ENCODE data around the gene NFIC.

Gene NFIC

DNA sequence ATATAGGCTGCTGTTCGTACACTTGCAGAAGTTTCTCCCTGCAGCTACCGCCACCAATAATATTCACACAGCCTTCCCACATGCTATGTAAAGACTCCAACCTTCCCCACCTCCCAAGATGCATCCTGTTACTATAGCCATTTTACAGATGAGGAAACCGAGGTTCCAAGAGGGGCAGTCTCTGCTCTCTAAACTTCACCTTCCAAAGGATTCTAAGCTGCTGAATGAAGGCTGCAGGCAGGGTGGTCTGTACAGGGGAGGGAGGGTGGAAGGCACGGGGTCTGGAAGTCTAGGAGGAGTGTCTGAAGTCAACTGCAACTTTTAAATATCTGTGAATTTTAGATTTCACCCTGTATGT is 1.9 kb upstream of the NFIC start:
- peaks cover 0 to 8% of the 10 kb centered on the region in 2 donors for H3K9me3 ChIP-seq (replicated peaks in 1 of 2; ENCODE audit: control insufficient read depth in 2 of 2, insufficient read depth in 1 of 2, low read depth in 1 of 2, low read length in 2 of 2)
- peaks cover 64 to 96% (median 87%) of the 10 kb centered on the region in 3 experiments for H3K27me3 ChIP-seq (ENCODE audit: control insufficient read depth in 3 of 3, insufficient read depth in 3 of 3, low read depth in 1 of 3, low read length in 3 of 3)
- no peak overlapping the region for H2AFZ ChIP-seq (ENCODE audit: low read length)
- no peak overlapping the region for H3K18ac ChIP-seq (ENCODE audit: low read length)
- H4K8ac ChIP-seq (ENCODE audit: low read depth, low read length), result no peak overlapping the region
- H3K4me1 ChIP-seq (ENCODE audit: control insufficient read depth in 2 of 2, insufficient read depth in 1 of 2, low read depth in 1 of 2, low read length in 2 of 2), result peaks cover 2 to 16% of the 10 kb centered on the region in 2 donors
- no CpG with 5 or more reads among the region's 4 CpGs for WGBS, 2 donors (ENCODE audit: extremely low coverage in 2 of 2, insufficient read length in 2 of 2, insufficient replicate concordance in 1 of 2)
- H3K79me1 ChIP-seq (ENCODE audit: low read depth, low read length), result no peaks in the 10 kb centered on the region
- no peak overlapping the region for H3K27ac ChIP-seq (replicated peaks; ENCODE audit: low read length)
- no peak overlapping the region for H3K14ac ChIP-seq (ENCODE audit: low read length)
- no peak overlapping the region for H2AK5ac ChIP-seq (ENCODE audit: low read depth, low read length)
- H4K91ac ChIP-seq (ENCODE audit: low read depth, low read length, poor library complexity), result no peak overlapping the region
- H2BK5ac ChIP-seq (ENCODE audit: low read length), result no peak overlapping the region
- DNase-seq (ENCODE audit: low spot score), result no peak
- H3K4me2 ChIP-seq (ENCODE audit: insufficient read depth, low read length, poor library complexity, severe bottlenecking), result no peak overlapping the region
- no peak overlapping the region for H2BK120ac ChIP-seq (ENCODE audit: low read depth, low read length)
- H2BK15ac ChIP-seq (ENCODE audit: low read length), result no peak overlapping the region
- no peaks in the 10 kb centered on the region for H3K36me3 ChIP-seq (replicated peaks in 1 of 2; ENCODE audit: control insufficient read depth in 2 of 2, insufficient read depth in 2 of 2, low read length in 2 of 2)
- no peak overlapping the region for H3K4ac ChIP-seq (ENCODE audit: low read length)
- no peak overlapping the region for H3K23ac ChIP-seq (ENCODE audit: low read depth, low read length, poor library complexity)
- H3K4me3 ChIP-seq (ENCODE audit: low read length in 2 of 2), result no peak overlapping the region
- no peak overlapping the region for H2BK12ac ChIP-seq (ENCODE audit: low read length)
- no peak overlapping the region for H3K9ac ChIP-seq (ENCODE audit: low read depth, low read length, poor library complexity)

DNA sequence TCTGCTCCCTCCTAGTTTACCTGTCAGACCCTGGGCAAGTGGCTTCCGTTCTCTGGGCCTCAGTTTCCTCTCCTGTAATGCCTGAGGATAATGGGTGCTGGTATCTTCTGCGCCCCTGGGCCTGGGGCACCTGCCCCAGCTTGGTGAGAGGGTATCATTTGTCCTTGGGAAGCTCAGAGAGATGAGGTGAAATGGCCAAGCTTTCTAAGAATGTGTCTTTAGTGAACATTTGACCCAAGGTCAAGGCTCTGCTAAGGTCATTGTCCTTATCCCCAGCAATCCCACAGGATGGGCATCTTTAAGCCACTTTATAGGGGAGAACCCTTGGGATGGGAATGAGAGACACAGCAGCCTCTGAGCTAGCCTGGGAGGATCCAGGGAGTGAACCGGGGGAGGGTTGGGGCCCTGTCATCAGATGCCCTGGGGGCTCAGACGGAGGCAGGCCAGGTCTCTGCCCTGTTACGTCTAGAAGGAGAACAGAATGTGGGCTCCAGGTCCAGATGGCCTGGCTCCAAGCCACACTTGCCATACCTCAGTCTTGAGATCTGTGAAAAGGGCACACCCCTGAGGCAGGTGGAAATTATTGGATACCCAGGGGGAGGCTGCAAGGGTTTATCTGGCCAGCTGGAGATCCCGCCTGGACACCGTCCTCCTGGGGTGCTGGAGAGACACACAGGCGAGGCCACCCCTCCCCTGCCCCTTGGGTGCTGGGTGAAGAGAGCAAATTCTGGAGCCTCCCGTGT is 1.1 kb upstream of the NFIC start:
- Histone ChIP-seq H3K79me1 (ENCODE audit: low read depth, low read length) (no peaks in the 10 kb centered on the region), H2AK5ac (ENCODE audit: low read depth, low read length) (peak overlapping the region; percentile 54), H3K9ac (ENCODE audit: low read depth, low read length, poor library complexity) (peak overlapping the region; percentile 3), H3K14ac (ENCODE audit: low read length) (no peak overlapping the region), H2BK12ac (ENCODE audit: low read length) (no peak overlapping the region), H3K4me2 (ENCODE audit: insufficient read depth, low read length, poor library complexity, severe bottlenecking) (no peak overlapping the region), H3K9me3 (replicated peaks in 1 of 2; ENCODE audit: control insufficient read depth in 2 of 2, insufficient read depth in 1 of 2, low read depth in 1 of 2, low read length in 2 of 2) (peaks cover 0 to 8% of the 10 kb centered on the region in 2 donors), H4K8ac (ENCODE audit: low read depth, low read length) (no peak overlapping the region), H3K27me3 (ENCODE audit: control insufficient read depth in 3 of 3, insufficient read depth in 3 of 3, low read depth in 1 of 3, low read length in 3 of 3) (peaks cover 65 to 96% (median 94%) of the 10 kb centered on the region in 3 experiments), H2BK15ac (ENCODE audit: low read length) (peak overlapping the region; percentile 72), H3K27ac (replicated peaks; ENCODE audit: low read length) (no peak overlapping the region), H3K4ac (ENCODE audit: low read length) (no peak overlapping the region), H3K23ac (ENCODE audit: low read depth, low read length, poor library complexity) (peak overlapping the region; percentile 40), H2AFZ (ENCODE audit: low read length) (no peak overlapping the region), H3K18ac (ENCODE audit: low read length) (peak overlapping the region; percentile 85), H3K36me3 (replicated peaks in 1 of 2; ENCODE audit: control insufficient read depth in 2 of 2, insufficient read depth in 2 of 2, low read length in 2 of 2) (no peaks in the 10 kb centered on the region), H4K91ac (ENCODE audit: low read depth, low read length, poor library complexity) (no peak overlapping the region), H3K4me1 (ENCODE audit: control insufficient read depth in 2 of 2, insufficient read depth in 1 of 2, low read depth in 1 of 2, low read length in 2 of 2) (peaks cover 2 to 16% of the 10 kb centered on the region in 2 donors), H2BK120ac (ENCODE audit: low read depth, low read length) (no peak overlapping the region), H3K4me3 (ENCODE audit: low read length in 2 of 2) (no peak overlapping the region), H2BK5ac (ENCODE audit: low read length) (peak overlapping the region; percentile 53)
- no peak for DNase-seq (ENCODE audit: low spot score)
- WGBS, 2 donors (ENCODE audit: extremely low coverage in 2 of 2, insufficient read length in 2 of 2, insufficient replicate concordance in 1 of 2), result no CpG with 5 or more reads among the region's 9 CpGs

DNA sequence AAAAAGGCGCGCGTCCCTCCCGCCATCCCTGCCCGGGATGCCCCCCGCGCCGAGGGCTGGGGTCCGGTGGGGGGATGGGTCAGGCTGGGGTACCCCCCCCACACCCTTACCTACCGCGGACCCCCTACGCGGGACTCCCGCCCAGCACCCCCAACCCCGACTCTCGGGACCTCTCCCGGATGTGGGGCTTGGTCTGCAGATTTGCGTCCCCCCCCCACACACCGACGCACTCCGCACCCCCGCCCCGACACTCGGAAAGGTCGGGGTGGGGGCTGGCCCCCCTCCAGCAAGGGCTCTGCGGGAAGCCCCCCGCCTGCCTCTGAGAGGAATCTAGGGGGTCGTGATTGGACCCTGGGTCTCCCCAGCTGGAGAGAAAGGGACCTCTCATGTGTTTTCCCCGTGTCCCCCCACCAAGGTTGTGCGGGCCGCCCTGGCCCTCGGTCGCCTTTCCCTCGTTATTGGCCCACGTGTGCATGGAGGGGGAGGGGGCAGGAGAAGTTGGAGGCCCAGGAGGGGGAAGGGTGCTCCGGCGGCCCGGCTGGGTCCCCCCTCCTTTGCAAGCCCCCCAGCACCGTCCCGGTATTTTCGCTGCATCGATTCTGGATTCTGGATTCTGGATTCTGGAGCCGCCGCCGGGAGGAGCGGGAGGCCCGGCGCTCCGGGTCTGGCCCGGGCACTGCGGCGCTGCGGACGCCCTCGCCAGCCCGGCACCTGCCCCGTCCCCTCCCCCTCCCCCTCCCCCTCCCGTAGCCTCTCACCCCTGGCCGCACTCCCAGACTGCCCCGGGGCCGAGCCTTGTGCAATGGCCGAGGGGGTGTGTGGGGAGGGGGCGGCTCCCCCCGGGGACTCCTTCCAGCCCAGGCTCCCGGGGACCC is 607 bp downstream of the NFIC start:
- peak overlapping the region; percentile 64 for H2AK5ac ChIP-seq (ENCODE audit: low read depth, low read length)
- no peak for DNase-seq (ENCODE audit: low spot score)
- peak overlapping the region; percentile 56 for H2BK15ac ChIP-seq (ENCODE audit: low read length)
- H3K4ac ChIP-seq (ENCODE audit: low read length), result peak overlapping the region; percentile 7
- H2BK12ac ChIP-seq (ENCODE audit: low read length), result no peak overlapping the region
- H3K4me2 ChIP-seq (ENCODE audit: insufficient read depth, low read length, poor library complexity, severe bottlenecking), result peak overlapping the region; percentile 78
- peak overlapping the region; percentile 87 for H2AFZ ChIP-seq (ENCODE audit: low read length)
- H4K8ac ChIP-seq (ENCODE audit: low read depth, low read length), result no peak overlapping the region
- H3K9ac ChIP-seq (ENCODE audit: low read depth, low read length, poor library complexity), result peak overlapping the region; percentile 38
- no peaks in the 10 kb centered on the region for H3K36me3 ChIP-seq (replicated peaks in 1 of 2; ENCODE audit: control insufficient read depth in 2 of 2, insufficient read depth in 2 of 2, low read length in 2 of 2)
- peak overlapping the region; percentile 76 for H3K23ac ChIP-seq (ENCODE audit: low read depth, low read length, poor library complexity)
- H4K91ac ChIP-seq (ENCODE audit: low read depth, low read length, poor library complexity), result no peak overlapping the region
- peaks cover 57 to 93% (median 91%) of the 10 kb centered on the region in 3 experiments for H3K27me3 ChIP-seq (ENCODE audit: control insufficient read depth in 3 of 3, insufficient read depth in 3 of 3, low read depth in 1 of 3, low read length in 3 of 3)
- WGBS, 2 donors (ENCODE audit: extremely low coverage in 2 of 2, insufficient read length in 2 of 2, insufficient replicate concordance in 1 of 2), result no CpG with 5 or more reads among the region's 65 CpGs
- H3K9me3 ChIP-seq (replicated peaks in 1 of 2; ENCODE audit: control insufficient read depth in 2 of 2, insufficient read depth in 1 of 2, low read depth in 1 of 2, low read length in 2 of 2), result peaks cover 0 to 5% of the 10 kb centered on the region in 2 donors
- H2BK5ac ChIP-seq (ENCODE audit: low read length), result no peak overlapping the region
- no peak overlapping the region for H3K14ac ChIP-seq (ENCODE audit: low read length)
- H3K4me3 ChIP-seq (ENCODE audit: low read length in 2 of 2), result peak overlapping the region; percentile 30 to 67
- no peaks in the 10 kb centered on the region for H3K79me1 ChIP-seq (ENCODE audit: low read depth, low read length)
- peak overlapping the region; percentile 67 for H3K18ac ChIP-seq (ENCODE audit: low read length)
- H3K27ac ChIP-seq (replicated peaks; ENCODE audit: low read length), result no peak overlapping the region
- peaks cover 0 to 10% of the 10 kb centered on the region in 2 donors for H3K4me1 ChIP-seq (ENCODE audit: control insufficient read depth in 2 of 2, insufficient read depth in 1 of 2, low read depth in 1 of 2, low read length in 2 of 2)
- no peak overlapping the region for H2BK120ac ChIP-seq (ENCODE audit: low read depth, low read length)

Data from neuronal stem cell (in vitro differentiated cells).